GM19324 (cell line): Measurements from ENCODE around the gene ELF4.

Experiments
- ATAC-seq: cut with Tn5 transposase; IDR thresholded peaks from one replicate; pipeline ENCODE4 v1.9.1; 2021; ENCODE audit warnings: mild to moderate bottlenecking, moderate library complexity; ENCODE audit not compliant: unreplicated experiment, low FRiP score

ELF4 gene

DNA sequence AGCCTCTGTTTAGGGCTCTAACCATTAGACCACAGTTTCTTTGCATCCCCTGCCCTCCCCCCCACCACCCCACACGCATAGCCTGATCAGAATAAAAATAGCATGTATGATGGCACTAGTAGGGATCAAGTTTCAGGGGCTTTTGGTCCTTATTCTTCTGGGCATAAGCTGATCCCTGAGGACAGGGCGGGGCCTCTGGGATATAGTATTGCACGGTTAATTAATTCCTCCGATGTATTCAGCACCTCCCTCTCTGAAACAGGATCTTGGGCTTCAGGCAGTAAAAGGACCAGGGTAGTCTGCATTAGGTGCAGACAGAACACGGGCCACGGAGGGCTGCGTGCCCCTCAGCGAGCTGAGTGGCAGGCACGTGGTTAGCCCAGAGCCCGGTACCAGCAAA, 57.1 kb downstream of the ELF4 start:
- no peak for ATAC-seq

- ATAC-seq: no peak
Measured at GRCh38 chrX:130051176-130051845, 59.0 kb downstream of the ELF4 start.

DNA sequence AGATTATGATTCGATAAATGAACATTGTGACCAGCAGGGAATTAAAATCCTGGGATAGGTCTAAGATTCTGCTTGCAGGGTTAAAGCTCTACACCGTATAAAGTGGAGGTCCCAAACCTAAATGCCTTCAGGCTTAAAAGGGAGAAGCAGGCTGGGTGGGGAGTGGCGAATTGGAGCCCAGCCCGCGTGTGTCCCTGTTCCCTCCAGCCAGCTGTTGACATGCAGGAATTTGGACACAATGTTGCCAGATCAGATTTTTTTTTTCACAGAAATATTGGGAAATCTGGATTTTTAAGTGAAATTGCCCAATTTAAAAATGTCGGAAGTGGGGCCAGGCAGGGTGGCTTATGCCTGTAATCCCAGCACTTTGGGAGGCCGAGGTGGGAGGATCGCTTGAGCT, 60.5 kb downstream of the ELF4 start:
- ATAC-seq: no peak

DNA sequence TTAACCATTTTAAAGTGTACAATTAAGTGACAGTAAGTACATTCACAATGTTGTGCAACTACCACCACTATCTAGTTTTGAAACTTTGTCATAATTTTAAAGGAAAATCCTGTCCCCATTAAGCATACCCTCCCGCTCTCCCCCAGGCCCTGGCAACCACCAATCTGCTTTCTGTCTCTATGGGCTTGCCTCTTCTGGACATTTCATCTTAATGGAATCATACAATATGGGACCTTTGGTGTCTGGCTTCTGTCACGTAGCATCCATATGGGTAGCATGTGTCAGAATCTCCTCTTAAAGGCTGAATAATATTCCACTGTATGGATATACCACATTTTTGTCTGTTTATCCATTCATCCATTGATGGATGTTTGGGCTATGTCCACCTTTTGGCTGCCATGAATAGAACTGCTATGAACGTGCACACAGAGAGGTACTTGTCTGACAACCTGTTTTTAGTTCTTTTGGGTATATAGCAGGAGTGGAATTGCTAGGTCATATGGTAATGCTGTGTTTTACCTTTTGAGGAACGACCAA, 61.5 kb downstream of the ELF4 start:
- no peak for ATAC-seq

GRCh38 chrX:130047416-130047815, 62.9 kb downstream of the ELF4 start:
- no peak for ATAC-seq

GRCh38 chrX:130039847-130040246, 70.5 kb downstream of the ELF4 start:
- ATAC-seq: no peak

- no peak for ATAC-seq
Measured at GRCh38 chrX:130034178-130034577, 76.1 kb downstream of the ELF4 start.

- ATAC-seq: no peak
Measured at GRCh38 chrX:130032552-130032951, 77.7 kb downstream of the ELF4 start.

GRCh38 chrX:130030826-130031225, 79.5 kb downstream of the ELF4 start:
- ATAC-seq: no peak

GRCh38 chrX:130028196-130028595, 82.1 kb downstream of the ELF4 start:
- ATAC-seq: no peak

GRCh38 chrX:130027569-130027968, 82.7 kb downstream of the ELF4 start:
- ATAC-seq: no peak

GRCh38 chrX:130025256-130025655, 85.0 kb downstream of the ELF4 start:
- no peak for ATAC-seq

DNA sequence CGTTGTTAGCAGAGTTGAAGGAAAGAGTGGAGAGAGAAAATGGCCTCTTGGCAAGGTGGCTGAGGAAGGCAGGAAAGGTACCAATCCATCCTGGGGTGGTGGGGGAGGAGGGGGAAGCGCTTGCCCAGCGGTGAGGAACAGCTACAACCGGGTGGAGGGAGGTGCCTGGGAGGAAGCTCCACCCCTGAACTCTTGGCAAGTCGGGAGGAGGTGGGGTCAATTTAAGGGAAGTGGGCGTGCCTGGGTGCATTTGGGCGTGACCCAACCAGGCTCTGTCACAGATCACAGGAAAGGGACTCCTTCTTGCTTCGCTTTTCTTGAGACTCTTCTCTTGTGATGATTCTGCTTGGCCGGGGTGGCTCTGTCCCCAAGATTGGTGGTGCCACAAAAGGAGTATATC, 86.2 kb downstream of the ELF4 start:
- peak; percentile 80 for ATAC-seq

- no peak for ATAC-seq
Measured at GRCh38 chrX:130020661-130021324, 89.5 kb downstream of the ELF4 start.

DNA sequence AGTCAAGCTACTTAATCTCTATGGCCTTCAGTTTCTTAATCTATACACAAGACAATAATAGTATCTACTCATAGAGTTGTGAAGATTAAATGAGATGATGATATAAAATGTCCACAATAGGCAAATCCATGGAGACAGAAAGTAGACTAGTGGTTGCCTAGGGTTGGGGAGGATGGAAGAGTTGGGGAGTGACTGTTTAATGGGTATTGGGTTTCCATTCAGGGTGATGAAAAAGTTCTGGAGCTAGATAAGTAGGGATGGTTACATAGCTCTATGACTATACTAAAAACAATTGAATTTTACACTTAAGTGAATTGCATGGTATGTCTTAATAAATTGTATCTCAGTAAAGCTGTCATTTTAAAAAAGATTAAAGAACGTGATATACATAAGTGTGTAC, 92.2 kb downstream of the ELF4 start:
- no peak for ATAC-seq

- no peak for ATAC-seq
Measured at GRCh38 chrX:130015181-130015580, 95.1 kb downstream of the ELF4 start.
